ENCODE measurements around the gene MYL3. TPM values are rescaled to one million over a fixed set of nuclear protein-coding genes. Genes with fewer than 3 reads are reported as not detected.

Gene MYL3
- total and polyA plus RNA-seq, 5 donors from 2014 or later = not detected

- H3K9me3 ChIP-seq (ENCODE audit: control insufficient read depth in 2 of 2, low read length in 2 of 2) = no peaks in the 10 kb centered on the region
- H3K27me3 ChIP-seq (ENCODE audit: control insufficient read depth, insufficient read depth, low read length) = peaks cover 7% of the 10 kb centered on the region
- no peaks in the 10 kb centered on the region for H3K36me3 ChIP-seq (ENCODE audit: control insufficient read depth, insufficient read depth, low read length)
- no peak overlapping the region for H3K27ac ChIP-seq (ENCODE audit: insufficient read depth, low read length, poor library complexity, severe bottlenecking)
- peaks cover 0 to 2% (median 0%) of the 10 kb centered on the region in 7 donors for H3K9me3 Mint-ChIP-seq
- H3K4me1 Mint-ChIP-seq = peaks cover 0 to 20% (median 3%) of the 10 kb centered on the region in 4 donors
- H3K4me3 ChIP-seq (ENCODE audit: low read depth, low read length) = no peak overlapping the region
- peaks cover 21% of the 10 kb centered on the region for H3K4me1 ChIP-seq (ENCODE audit: control insufficient read depth, insufficient read depth, low read length, poor library complexity, severe bottlenecking)
- H3K36me3 Mint-ChIP-seq = no peaks in the 10 kb centered on the region
- peaks cover 30% of the 10 kb centered on the region for H3K27me3 Mint-ChIP-seq
- DNase-seq (no peak), ATAC-seq (ENCODE audit: low read depth in 2 of 2) (no peak)
- no peak overlapping the region for H3K4me3 Mint-ChIP-seq
- H3K27ac Mint-ChIP-seq = no peak overlapping the region
Observed at GRCh38 chr3:46878781-46879436, 15.7 kb upstream of the MYL3 start.

DNA sequence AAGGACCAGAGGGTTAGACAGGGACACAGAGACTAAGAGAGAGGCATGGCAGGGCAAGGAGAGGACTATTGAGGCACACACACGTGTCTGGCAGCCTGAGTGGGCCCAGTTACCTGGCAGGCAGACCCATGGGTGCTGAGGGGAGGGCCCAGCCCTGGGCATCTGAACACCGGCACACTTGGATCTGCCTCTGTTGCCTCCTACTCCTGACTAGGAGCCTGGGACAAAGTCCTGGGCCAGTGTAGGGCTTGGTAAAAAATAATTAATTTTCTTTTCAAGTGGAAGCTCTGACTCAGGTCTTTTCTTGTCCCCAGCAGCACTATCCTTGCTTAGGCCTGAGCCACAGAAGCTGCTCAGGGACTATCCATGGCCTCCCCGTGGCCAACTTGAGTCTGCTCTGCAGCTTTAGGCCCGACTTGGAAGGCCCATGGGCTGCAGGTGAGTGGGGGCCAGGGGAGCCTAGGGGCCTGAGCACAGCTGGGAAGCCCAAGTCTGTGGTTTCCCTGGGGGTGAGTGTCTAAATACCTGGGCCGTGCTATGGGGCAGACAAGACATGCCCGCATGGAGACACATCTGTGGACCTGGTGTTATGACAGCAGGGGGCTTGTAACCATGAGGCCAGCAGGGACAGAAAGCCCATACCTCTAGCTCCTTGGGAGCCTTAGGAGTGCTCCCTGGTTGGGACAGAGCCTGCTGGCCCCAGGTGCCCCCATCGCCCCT, 14.3 kb upstream of the MYL3 start, which contains the start of gene PTH1R:
Gene PTH1R, plus strand, starts transcription at position 316 of the 720 bp plus-strand sequence. CDS start 5,839 bp downstream, outside the sequence.
- peaks cover 7% of the 10 kb centered on the region for H3K27me3 ChIP-seq (ENCODE audit: control insufficient read depth, insufficient read depth, low read length)
- Mint-ChIP-seq H3K9me3 (peaks cover 0 to 2% (median 0%) of the 10 kb centered on the region in 7 donors), H3K27ac (no peak within 1 kb of the TSS), H3K4me3 (no peak within 1 kb of the TSS), H3K4me1 (peaks cover 0 to 19% (median 3%) of the 10 kb centered on the region in 4 donors), H3K36me3 (no peaks in the 10 kb centered on the region), H3K27me3 (peaks cover 23% of the 10 kb centered on the region)
- H3K36me3 ChIP-seq (ENCODE audit: control insufficient read depth, insufficient read depth, low read length) = no peaks in the 10 kb centered on the region
- ATAC-seq (ENCODE audit: low read depth in 2 of 2) (no peak), DNase-seq (no peak)
- no peaks in the 10 kb centered on the region for H3K9me3 ChIP-seq (ENCODE audit: control insufficient read depth in 2 of 2, low read length in 2 of 2)
- H3K4me3 ChIP-seq (ENCODE audit: low read depth, low read length) = no peak within 1 kb of the TSS
- H3K4me1 ChIP-seq (ENCODE audit: control insufficient read depth, insufficient read depth, low read length, poor library complexity, severe bottlenecking) = peaks cover 13% of the 10 kb centered on the region
- no peak within 1 kb of the TSS for H3K27ac ChIP-seq (ENCODE audit: insufficient read depth, low read length, poor library complexity, severe bottlenecking)

DNA sequence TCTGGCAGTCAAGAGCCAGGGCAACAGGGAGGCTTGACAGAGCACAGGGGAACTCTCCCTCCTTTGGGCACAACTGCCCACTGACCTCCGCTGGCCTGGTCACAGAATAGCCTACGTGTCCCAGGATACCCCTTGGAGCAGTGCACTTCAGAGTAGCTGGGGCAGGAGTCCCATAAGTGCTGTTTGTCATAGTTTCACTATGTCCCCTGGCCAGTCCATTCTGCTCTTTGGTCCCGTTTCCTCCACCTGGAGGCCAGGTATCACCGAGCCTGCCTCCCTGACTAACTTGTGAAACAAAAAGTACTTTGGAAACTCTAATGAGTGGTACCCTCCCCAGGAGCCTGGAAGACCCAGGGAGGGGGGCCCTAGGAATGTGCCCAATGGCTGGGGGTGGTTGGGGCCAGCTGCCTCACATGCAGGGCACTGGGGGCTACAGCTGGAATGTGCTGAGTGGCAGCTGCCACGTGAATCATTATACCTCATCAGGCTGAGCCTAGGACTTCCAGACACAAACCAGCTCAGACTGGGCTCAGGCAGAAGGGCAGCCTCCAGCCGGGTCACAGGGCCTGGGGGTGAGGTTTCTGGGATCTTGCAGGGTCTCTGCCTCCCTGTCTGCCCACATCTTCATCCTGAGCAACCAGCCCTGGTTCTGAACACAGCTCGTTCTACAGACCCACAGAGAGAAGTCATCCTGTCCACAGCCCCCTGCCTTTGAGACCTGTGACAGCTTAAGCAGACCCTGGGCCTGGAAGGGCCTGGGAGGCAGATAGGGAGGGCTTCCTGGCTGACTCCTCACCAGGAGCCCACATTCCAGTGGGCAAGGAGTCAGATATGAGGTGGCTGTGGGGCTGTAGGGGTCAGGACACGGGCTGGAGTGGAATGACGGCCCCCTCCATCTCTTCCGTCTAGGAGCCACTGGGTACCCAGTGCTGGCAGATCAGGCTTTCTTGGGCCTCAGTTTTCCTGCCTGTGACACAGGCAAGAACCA, 13.4 kb upstream of the MYL3 start:
- peaks cover 21% of the 10 kb centered on the region for H3K27me3 Mint-ChIP-seq
- no peak for DNase-seq
- peaks cover 0 to 15% (median 3%) of the 10 kb centered on the region in 4 donors for H3K4me1 Mint-ChIP-seq
- no peak overlapping the region for H3K4me3 Mint-ChIP-seq
- H3K27ac Mint-ChIP-seq = no peak overlapping the region
- peaks cover 0 to 2% (median 0%) of the 10 kb centered on the region in 7 donors for H3K9me3 Mint-ChIP-seq
- no peak overlapping the region for H3K4me3 ChIP-seq (ENCODE audit: low read depth, low read length)
- H3K27me3 ChIP-seq (ENCODE audit: control insufficient read depth, insufficient read depth, low read length) = peaks cover 7% of the 10 kb centered on the region
- H3K27ac ChIP-seq (ENCODE audit: insufficient read depth, low read length, poor library complexity, severe bottlenecking) = no peak overlapping the region
- H3K4me1 ChIP-seq (ENCODE audit: control insufficient read depth, insufficient read depth, low read length, poor library complexity, severe bottlenecking) = peaks cover 3% of the 10 kb centered on the region
- H3K36me3 Mint-ChIP-seq = no peaks in the 10 kb centered on the region
- H3K36me3 ChIP-seq (ENCODE audit: control insufficient read depth, insufficient read depth, low read length) = no peaks in the 10 kb centered on the region
- ATAC-seq (ENCODE audit: low read depth in 2 of 2) = no peak
- H3K9me3 ChIP-seq (ENCODE audit: control insufficient read depth in 2 of 2, low read length in 2 of 2) = no peaks in the 10 kb centered on the region

DNA sequence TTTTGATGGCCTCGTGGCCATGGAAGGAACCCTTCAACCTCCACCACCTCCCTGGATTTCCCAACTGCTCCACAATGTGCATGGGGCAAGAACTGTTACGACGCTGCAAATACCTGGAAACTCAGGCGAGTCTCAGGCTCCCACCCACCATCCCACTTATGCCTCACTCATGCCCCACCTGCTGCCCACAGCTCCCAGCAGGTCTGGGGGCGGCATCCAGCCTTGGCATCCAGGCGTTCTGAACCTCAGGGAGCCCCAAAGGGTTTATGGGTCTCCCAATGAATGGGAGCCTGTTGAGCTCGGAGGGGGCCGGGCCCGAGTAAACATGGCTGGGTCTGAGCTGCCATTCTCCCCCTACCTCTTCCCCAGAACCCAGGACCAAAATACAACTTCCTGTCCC, 12.3 kb upstream of the MYL3 start:
- Mint-ChIP-seq H3K36me3 (no peaks in the 10 kb centered on the region), H3K27ac (no peak overlapping the region), H3K9me3 (peaks cover 0 to under 1% (median 0%) of the 10 kb centered on the region in 7 donors), H3K27me3 (peaks cover 15% of the 10 kb centered on the region), H3K4me3 (no peak overlapping the region), H3K4me1 (peaks cover 0 to 9% (median 3%) of the 10 kb centered on the region in 4 donors)
- Histone ChIP-seq H3K36me3 (ENCODE audit: control insufficient read depth, insufficient read depth, low read length) (no peaks in the 10 kb centered on the region), H3K27ac (ENCODE audit: insufficient read depth, low read length, poor library complexity, severe bottlenecking) (no peak overlapping the region), H3K4me3 (ENCODE audit: low read depth, low read length) (no peak overlapping the region), H3K27me3 (ENCODE audit: control insufficient read depth, insufficient read depth, low read length) (peaks cover 5% of the 10 kb centered on the region), H3K9me3 (ENCODE audit: control insufficient read depth in 2 of 2, low read length in 2 of 2) (no peaks in the 10 kb centered on the region), H3K4me1 (ENCODE audit: control insufficient read depth, insufficient read depth, low read length, poor library complexity, severe bottlenecking) (no peaks in the 10 kb centered on the region)
- DNase-seq (no peak), ATAC-seq (ENCODE audit: low read depth in 2 of 2) (no peak)

DNA sequence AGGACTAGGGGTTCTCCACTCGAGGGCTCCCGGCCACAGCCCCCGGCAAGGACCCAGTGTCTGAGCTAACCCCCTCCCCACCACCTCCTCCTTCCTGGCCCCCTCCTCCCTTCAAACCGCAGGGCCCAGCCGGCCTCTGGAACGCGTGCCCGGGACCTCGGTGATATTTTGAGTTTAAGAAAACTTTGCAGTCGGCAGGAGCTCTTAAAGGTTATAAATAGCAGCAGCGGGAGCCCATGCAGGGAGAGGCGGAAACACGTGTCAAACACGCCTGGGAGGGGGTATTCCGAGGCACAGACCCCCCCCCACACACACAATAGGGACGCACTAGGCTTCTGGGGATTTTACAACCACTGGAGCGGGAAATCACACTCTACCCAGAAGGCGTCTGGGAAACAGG, 11.2 kb upstream of the MYL3 start:
- H3K36me3 Mint-ChIP-seq = no peaks in the 10 kb centered on the region
- H3K27ac ChIP-seq (ENCODE audit: insufficient read depth, low read length, poor library complexity, severe bottlenecking) = no peak overlapping the region
- no peaks in the 10 kb centered on the region for H3K9me3 Mint-ChIP-seq
- no peaks in the 10 kb centered on the region for H3K9me3 ChIP-seq (ENCODE audit: control insufficient read depth in 2 of 2, low read length in 2 of 2)
- H3K4me3 Mint-ChIP-seq = no peak overlapping the region
- ATAC-seq (ENCODE audit: low read depth in 2 of 2) (no peak), DNase-seq (no peak)
- H3K4me1 ChIP-seq (ENCODE audit: control insufficient read depth, insufficient read depth, low read length, poor library complexity, severe bottlenecking) = no peaks in the 10 kb centered on the region
- peaks cover 0 to 6% (median 2%) of the 10 kb centered on the region in 4 donors for H3K4me1 Mint-ChIP-seq
- no peak overlapping the region for H3K4me3 ChIP-seq (ENCODE audit: low read depth, low read length)
- no peaks in the 10 kb centered on the region for H3K36me3 ChIP-seq (ENCODE audit: control insufficient read depth, insufficient read depth, low read length)
- H3K27me3 Mint-ChIP-seq = peaks cover 11% of the 10 kb centered on the region
- H3K27me3 ChIP-seq (ENCODE audit: control insufficient read depth, insufficient read depth, low read length) = peaks cover 3% of the 10 kb centered on the region
- H3K27ac Mint-ChIP-seq = no peak overlapping the region

DNA sequence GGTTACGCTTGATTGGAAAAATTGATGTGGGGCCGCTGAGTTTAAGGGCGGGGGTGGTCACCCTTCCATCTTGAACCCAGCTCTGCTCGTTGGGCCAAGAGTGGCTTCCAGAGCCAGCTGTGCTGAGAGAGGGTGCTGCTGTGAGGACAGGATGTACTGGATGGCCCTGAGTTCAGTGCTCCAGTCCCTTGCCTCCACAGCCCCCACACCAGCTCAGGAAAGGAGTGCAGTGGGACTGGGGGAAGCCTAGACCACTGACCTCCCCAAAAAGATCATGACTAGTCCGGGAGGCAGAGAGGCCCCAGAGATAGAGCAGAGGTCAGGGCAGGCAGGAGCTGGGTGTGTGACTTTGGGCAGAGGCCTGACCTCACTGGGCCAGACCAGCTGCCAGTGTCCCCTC, 10.3 kb upstream of the MYL3 start:
- no peak overlapping the region for H3K4me3 Mint-ChIP-seq
- H3K27me3 ChIP-seq (ENCODE audit: control insufficient read depth, insufficient read depth, low read length) = peaks cover 3% of the 10 kb centered on the region
- no peaks in the 10 kb centered on the region for H3K36me3 ChIP-seq (ENCODE audit: control insufficient read depth, insufficient read depth, low read length)
- H3K27me3 Mint-ChIP-seq = peaks cover 11% of the 10 kb centered on the region
- DNase-seq (no peak), ATAC-seq (ENCODE audit: low read depth in 2 of 2) (no peak)
- H3K27ac ChIP-seq (ENCODE audit: insufficient read depth, low read length, poor library complexity, severe bottlenecking) = no peak overlapping the region
- H3K4me1 Mint-ChIP-seq = peaks cover 0 to 6% (median 2%) of the 10 kb centered on the region in 4 donors
- H3K9me3 Mint-ChIP-seq = no peaks in the 10 kb centered on the region
- H3K27ac Mint-ChIP-seq = no peak overlapping the region
- no peaks in the 10 kb centered on the region for H3K9me3 ChIP-seq (ENCODE audit: control insufficient read depth in 2 of 2, low read length in 2 of 2)
- H3K36me3 Mint-ChIP-seq = no peaks in the 10 kb centered on the region
- no peak overlapping the region for H3K4me3 ChIP-seq (ENCODE audit: low read depth, low read length)
- H3K4me1 ChIP-seq (ENCODE audit: control insufficient read depth, insufficient read depth, low read length, poor library complexity, severe bottlenecking) = no peaks in the 10 kb centered on the region

- Mint-ChIP-seq H3K27ac (no peak overlapping the region), H3K9me3 (no peaks in the 10 kb centered on the region), H3K4me1 (peaks cover 0 to 6% (median 2%) of the 10 kb centered on the region in 4 donors), H3K4me3 (no peak overlapping the region), H3K36me3 (no peaks in the 10 kb centered on the region), H3K27me3 (peaks cover 11% of the 10 kb centered on the region)
- no peaks in the 10 kb centered on the region for H3K9me3 ChIP-seq (ENCODE audit: control insufficient read depth in 2 of 2, low read length in 2 of 2)
- no peak overlapping the region for H3K27ac ChIP-seq (ENCODE audit: insufficient read depth, low read length, poor library complexity, severe bottlenecking)
- peaks cover 3% of the 10 kb centered on the region for H3K27me3 ChIP-seq (ENCODE audit: control insufficient read depth, insufficient read depth, low read length)
- no peak for DNase-seq
- no peak overlapping the region for H3K4me3 ChIP-seq (ENCODE audit: low read depth, low read length)
- no peaks in the 10 kb centered on the region for H3K36me3 ChIP-seq (ENCODE audit: control insufficient read depth, insufficient read depth, low read length)
- no peak for ATAC-seq (ENCODE audit: low read depth in 2 of 2)
- no peaks in the 10 kb centered on the region for H3K4me1 ChIP-seq (ENCODE audit: control insufficient read depth, insufficient read depth, low read length, poor library complexity, severe bottlenecking)
Observed at GRCh38 chr3:46871222-46871621, 8.0 kb upstream of the MYL3 start.
